Vein endothelial cell (primary cell): ENCODE results near the gene CT45A1. TPM values are rescaled to one million over a fixed set of nuclear protein-coding genes. Genes with fewer than 3 reads are reported as not detected.

Experiments
- small RNA-seq: library from RNA; depleted of rRNA; stranded (forward); fragments of <200 nt; gene quantifications from one replicate; pipeline ENCODE3, GENCODE V24; 2012
- total RNA-seq: library from RNA; depleted of rRNA; stranded (reverse); fragments of >200 nt; gene quantifications from 2 replicates; pipeline ENCODE4 v1.2.3, GENCODE V29; 2012

The CT45A1 gene
- not detected in 2 replicates for total RNA-seq

GRCh38 chrX:135713183-135713689, at the start of gene CT45A1:
TSS of gene CT45A1 (plus strand) at chrX:135713639. CDS start at chrX:135718941, 5,302 bp downstream.

GRCh38 chrX:135768091-135768490, 54.7 kb downstream of the CT45A1 start, which contains the start of gene CT45A3:
TSS of gene CT45A3 (minus strand) at chrX:135768191. CDS start at chrX:135764444, 3,747 bp downstream.

Small RNAs within 50 kb of the gene (small RNA-seq; reads per million reads assigned to genes)
- gene AC240442.1: not detected

Other genes starting within 250 kb of the CT45A1 start
- 3.9 and 4.6 TPM in 2 replicates for gene INTS6L, start 193.0 kb upstream of the CT45A1 start, total RNA-seq
- gene CT45A3, start 54.6 kb downstream of the CT45A1 start, total RNA-seq: not detected in 2 replicates
- not detected in 2 replicates for gene CT45A5, start 71.9 kb downstream of the CT45A1 start, total RNA-seq
- not detected in 2 replicates for gene CT45A6, start 89.1 kb downstream of the CT45A1 start, total RNA-seq
- not detected in 2 replicates for gene CT45A2, start 106.4 kb downstream of the CT45A1 start, total RNA-seq
- not detected in 2 replicates for gene CT45A7, start 123.6 kb downstream of the CT45A1 start, total RNA-seq
- gene CT45A8, start 140.9 kb downstream of the CT45A1 start, total RNA-seq: not detected in 2 replicates
- not detected in 2 replicates for gene CT45A9, start 158.2 kb downstream of the CT45A1 start, total RNA-seq
- not detected in 2 replicates for gene CT45A10, start 179.8 kb downstream of the CT45A1 start, total RNA-seq
- gene SAGE1, start 180.1 kb downstream of the CT45A1 start, total RNA-seq: not detected in 2 replicates